Measurements from ENCODE around the gene CREB3L2.

DNA sequence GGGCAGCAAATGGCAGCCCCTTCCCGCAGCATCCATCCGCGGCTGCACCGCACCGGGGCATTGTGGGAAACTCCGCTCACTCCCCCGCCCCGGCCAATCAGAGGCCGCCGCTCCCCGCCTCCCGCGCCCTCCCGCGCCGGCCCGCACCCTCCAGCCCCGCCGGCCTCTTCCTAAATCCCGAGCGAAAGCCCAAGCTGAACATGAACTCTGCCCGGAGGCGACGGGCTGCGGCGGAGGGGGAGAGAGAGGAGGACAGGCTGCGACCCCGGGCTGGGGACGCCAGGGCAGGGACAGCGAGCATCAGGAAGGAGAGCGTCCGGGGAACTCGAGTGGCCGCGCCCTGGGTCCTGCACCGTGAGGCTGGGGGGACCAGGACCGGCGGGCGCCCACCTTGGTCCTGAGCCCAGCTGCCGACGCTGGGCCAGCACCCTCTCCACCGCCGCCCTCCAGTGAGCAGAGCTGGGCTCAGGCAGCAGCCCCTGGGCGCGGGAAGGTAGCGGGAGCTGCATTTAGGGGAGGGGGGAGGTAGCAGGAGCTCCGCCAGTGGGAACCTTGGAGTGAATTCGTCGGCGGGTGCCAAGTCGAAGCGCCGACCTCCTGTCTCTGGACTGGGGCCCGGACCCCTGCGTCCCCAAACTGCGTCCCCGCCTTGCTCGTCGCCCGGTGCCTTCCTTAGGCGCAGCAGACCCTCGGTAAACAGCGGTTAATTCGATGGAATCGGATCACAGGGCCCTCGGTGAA, 154.9 kb downstream of the CREB3L2 start, which contains the start of gene DGKI:
- 0 out of 4 replicates have a peak, but pooled peaks of 1 of the 2 experiments have one; percentile 6 for TF ChIP-seq EP300 (IDR thresholded peaks at IDR 0.05; ENCODE audit: borderline replicate concordance in 1 of 2, low read depth in 1 of 2, low read length in 1 of 2)
- TF ChIP-seq NFIC (IDR thresholded peaks at IDR 0.05; ENCODE audit: borderline replicate concordance), result no peak

All from SK-N-SH (cell line).